Activated CD8-positive, alpha-beta memory T cell treated with anti-CD3 and anti-CD28 coated beads, Interleukin-2, amount 50 U/mL, for 4 hours (primary cell): ENCODE measurements around the gene CDK7.
"Not testable (repeated sequence)": the region's sequence is repeated elsewhere in the genome, so short reads cannot be mapped to it uniquely, and the experiment has no call there.

Experiments used
- DNase-seq: peaks from one replicate; pipeline ENCODE4 v3.0.0-alpha.2; 2020

CDK7 gene

GRCh38 chr5:69234457-69235268, at the start of gene CDK7:
TSS of gene CDK7 (plus strand) at chr5:69234886. CDS start at chr5:69234976, 90 bp downstream.
- peak; percentile 90 for DNase-seq

- no peak for DNase-seq
Measured at GRCh38 chr5:69187342-69187741, 47.3 kb upstream of the CDK7 start.

- no peak for DNase-seq
Measured at GRCh38 chr5:69188811-69189161, 45.9 kb upstream of the CDK7 start.

GRCh38 chr5:69189162-69190086, 45.3 kb upstream of the CDK7 start, which contains the start of gene CENPH:
TSS of gene CENPH (plus strand) at chr5:69189583. CDS start at chr5:69189635, 52 bp downstream.
- peak; percentile 88 for DNase-seq

GRCh38 chr5:69202497-69202896, 32.2 kb upstream of the CDK7 start:
- no peak for DNase-seq

GRCh38 chr5:69206528-69207190, 28.0 kb upstream of the CDK7 start:
- DNase-seq = no peak

GRCh38 chr5:69209602-69210001, 25.1 kb upstream of the CDK7 start:
- no peak for DNase-seq

- DNase-seq = no peak
Measured at GRCh38 chr5:69211200-69211599, 23.5 kb upstream of the CDK7 start.

GRCh38 chr5:69212022-69212421, 22.7 kb upstream of the CDK7 start:
- DNase-seq = no peak

GRCh38 chr5:69213513-69214215, 21.0 kb upstream of the CDK7 start:
- DNase-seq = no peak

GRCh38 chr5:69217151-69217511, 17.6 kb upstream of the CDK7 start:
- no peak for DNase-seq

- DNase-seq = peak; percentile 93
Measured at GRCh38 chr5:69217548-69218526, 16.8 kb upstream of the CDK7 start.

GRCh38 chr5:69219939-69220338, 14.7 kb upstream of the CDK7 start:
- no peak for DNase-seq

GRCh38 chr5:69220371-69220770, 14.3 kb upstream of the CDK7 start:
- not testable (repeated sequence) for DNase-seq

- not testable (repeated sequence) for DNase-seq
Measured at GRCh38 chr5:69220833-69221232, 13.9 kb upstream of the CDK7 start.

- DNase-seq = no peak
Measured at GRCh38 chr5:69224520-69224919, 10.2 kb upstream of the CDK7 start.

- DNase-seq = no peak
Measured at GRCh38 chr5:69225860-69226259, 8.8 kb upstream of the CDK7 start.

GRCh38 chr5:69230181-69230580, 4.5 kb upstream of the CDK7 start:
- no peak for DNase-seq

GRCh38 chr5:69231281-69231680, 3.4 kb upstream of the CDK7 start:
- no peak for DNase-seq

GRCh38 chr5:69231851-69232250, 2.8 kb upstream of the CDK7 start:
- DNase-seq = no peak

GRCh38 chr5:69236733-69237132, 2.0 kb downstream of the CDK7 start:
- DNase-seq = not testable (repeated sequence)
